ENCODE results near the gene LCNL1. TPM values are rescaled to one million over a fixed set of nuclear protein-coding genes. Genes with fewer than 3 reads are reported as not detected.

Gene LCNL1
- total RNA-seq, 6 donors from 2014 or later, result 0.61 to 6.3 (median 1.8) TPM; not detected in 1

GRCh38 chr9:136963341-136963740 is 19.5 kb upstream of the LCNL1 start:
- peaks cover 7 to 30% (median 18%) of the 10 kb centered on the region in 4 donors for H3K4me1 ChIP-seq
- TF ChIP-seq CTCF (IDR thresholded peaks at IDR 0.05) (no peak), POLR2A (IDR thresholded peaks at IDR 0.05) (no peak), POLR2AphosphoS5 (IDR thresholded peaks at IDR 0.05) (no peak)
- no peak overlapping the region for H3K27ac ChIP-seq
- H3K9me3 ChIP-seq, result no peaks in the 10 kb centered on the region
- H3K4me3 ChIP-seq, result no peak overlapping the region
- 93 to 96% methylated on average over 7 to 15 of the region's 15 CpGs for WGBS, 2 donors
- no peaks in the 10 kb centered on the region for H3K27me3 ChIP-seq
- ATAC-seq (ENCODE audit: low FRiP score in 2 of 2) (no peak), DNase-seq (peak in 1 of 2 donors; percentile 47)
- H3K36me3 ChIP-seq, result no peaks in the 10 kb centered on the region

- TF ChIP-seq POLR2AphosphoS5 (IDR thresholded peaks at IDR 0.05) (no peak), CTCF (IDR thresholded peaks at IDR 0.05) (no peak), POLR2A (IDR thresholded peaks at IDR 0.05) (no peak), EP300 (IDR thresholded peaks at IDR 0.05) (no peak)
- DNase-seq (peak in 1 of 2 donors; percentile 56), ATAC-seq (ENCODE audit: low FRiP score in 2 of 2) (no peak)
- Histone ChIP-seq H3K4me3 (no peak overlapping the region), H3K27ac (no peak overlapping the region), H3K36me3 (no peaks in the 10 kb centered on the region), H3K27me3 (no peaks in the 10 kb centered on the region), H3K9me3 (no peaks in the 10 kb centered on the region), H3K4me1 (peaks cover 7 to 30% (median 18%) of the 10 kb centered on the region in 4 donors)
- WGBS, 2 donors, result 92 to 100% methylated on average over 1 to 9 of the region's 12 CpGs
These were observed 19.0 kb upstream of the LCNL1 start for GRCh38 chr9:136963751-136964150.

- Histone ChIP-seq H3K27ac (no peak overlapping the region), H3K27me3 (no peaks in the 10 kb centered on the region), H3K36me3 (no peaks in the 10 kb centered on the region), H3K4me1 (peaks cover 7 to 26% (median 18%) of the 10 kb centered on the region in 4 donors), H3K4me3 (no peak overlapping the region), H3K9me3 (no peaks in the 10 kb centered on the region)
- DNase-seq, result peak in 1 of 2 donors; percentile 64
- 75% methylated on average over 18 of the region's 22 CpGs; no CpG with 5 or more reads in 1 of the 2 donors for WGBS, 2 donors
- no peak for ATAC-seq (ENCODE audit: low FRiP score in 2 of 2)
- TF ChIP-seq CTCF (IDR thresholded peaks at IDR 0.05), result no peak
- no peak for TF ChIP-seq POLR2AphosphoS5 (IDR thresholded peaks at IDR 0.05)
- no peak for TF ChIP-seq POLR2A (IDR thresholded peaks at IDR 0.05)
- no peak for TF ChIP-seq EP300 (IDR thresholded peaks at IDR 0.05)
These were observed 18.6 kb upstream of the LCNL1 start for GRCh38 chr9:136964171-136964689.

- 88 to 89% methylated on average over 26 of the region's 26 CpGs for WGBS, 2 donors
These were observed 17.9 kb upstream of the LCNL1 start for GRCh38 chr9:136964833-136965422.

More at GRCh38 chr9:136964833-136965422, 17.9 kb upstream of the LCNL1 start:
- no peak overlapping the region for H3K27ac ChIP-seq
- no peak for TF ChIP-seq EP300 (IDR thresholded peaks at IDR 0.05)
- TF ChIP-seq POLR2AphosphoS5 (IDR thresholded peaks at IDR 0.05), result no peak
- TF ChIP-seq CTCF (IDR thresholded peaks at IDR 0.05), result no peak
- TF ChIP-seq POLR2A (IDR thresholded peaks at IDR 0.05), result no peak
- no peak for ATAC-seq (ENCODE audit: low FRiP score in 2 of 2)
- H3K4me1 ChIP-seq, result peaks cover 7 to 20% (median 15%) of the 10 kb centered on the region in 4 donors
- H3K36me3 ChIP-seq, result no peaks in the 10 kb centered on the region
- DNase-seq, result peak in 1 of 2 donors; percentile 65
- no peaks in the 10 kb centered on the region for H3K9me3 ChIP-seq
- no peaks in the 10 kb centered on the region for H3K27me3 ChIP-seq
- H3K4me3 ChIP-seq, result no peak overlapping the region

All from upper lobe of left lung (tissue), 6 donors.